Measurements from ENCODE around the gene AK1. TPM values are rescaled to one million over a fixed set of nuclear protein-coding genes. Genes with fewer than 3 reads are reported as not detected.

Gene AK1
- total and polyA plus RNA-seq, 2 donors (not counting 3 experiments of a cell fraction or from before 2014, with no cell fraction given) = 115 to 148 TPM

GRCh38 chr9:127872369-127873222 is 4.9 kb downstream of the AK1 start:
- BruUV-seq (replicated peaks) = no TSS peak
- intact Hi-C loops (cut with micrococcal nuclease) (no loop called here), dilution Hi-C loops (cut with MboI; ENCODE audit: extremely low pct_ligation_motif_present, low sequenced_read_pairs) (no loop called here)
- H3K9me1 ChIP-seq (replicated peaks; ENCODE audit: control insufficient read depth, extremely low read depth, insufficient read depth, low read length) = no peaks in the 10 kb centered on the region
- H3K36me3 ChIP-seq (ENCODE audit: control insufficient read depth in 2 of 2, extremely low read depth in 1 of 2, insufficient read depth in 2 of 2, low read length in 2 of 2) = peaks cover 0 to 20% of the 10 kb centered on the region in 2 experiments
- no peak overlapping the region for H3K27ac ChIP-seq (ENCODE audit: insufficient read depth, low read depth, low read length)
- H3K27me3 ChIP-seq (ENCODE audit: control insufficient read depth in 2 of 2, insufficient read depth in 2 of 2, low read length in 2 of 2) = no peaks in the 10 kb centered on the region
- H3K9ac ChIP-seq (replicated peaks; ENCODE audit: extremely low read depth, insufficient read depth, low read length) = no peak overlapping the region
- H3K79me2 ChIP-seq (ENCODE audit: control insufficient read depth, insufficient read depth, low read length) = peaks cover 18% of the 10 kb centered on the region
- H3K4me1 ChIP-seq (ENCODE audit: control insufficient read depth, extremely low read depth, insufficient read depth, low read length) = peaks cover 21% of the 10 kb centered on the region
- H4K20me1 ChIP-seq (replicated peaks; ENCODE audit: control insufficient read depth, extremely low read depth, insufficient read depth, low read length) = no peaks in the 10 kb centered on the region
- FAIRE-seq = no peak
- TF ChIP-seq GATA2 (IDR thresholded peaks at IDR 0.05; ENCODE audit: insufficient read depth, insufficient read length, low read depth, low read length) (no peak), CTCF (IDR thresholded peaks at IDR 0.05; ENCODE audit: extremely low read depth in 1 of 2, insufficient read depth in 1 of 2, low read depth in 1 of 2, low read length in 2 of 2) (no peak), EZH2 (IDR thresholded peaks at IDR 0.05; ENCODE audit: borderline replicate concordance, low read depth, low read length, severe bottlenecking) (no peak), POLR2A (IDR thresholded peaks at IDR 0.05; ENCODE audit: low read depth, low read length) (no peak), FOS (IDR thresholded peaks at IDR 0.05; ENCODE audit: borderline replicate concordance, insufficient read depth, low read length) (no peak), POLR2AphosphoS5 (IDR thresholded peaks at IDR 0.05; ENCODE audit: insufficient read depth, low read depth, low read length) (no peak), JUN (IDR thresholded peaks at IDR 0.05; ENCODE audit: borderline replicate concordance, insufficient read depth, insufficient read length, low read depth) (no peak), MAX (IDR thresholded peaks at IDR 0.05; ENCODE audit: insufficient read depth, insufficient read length) (no peak), MYC (IDR thresholded peaks at IDR 0.05; ENCODE audit: low read depth, low read length) (no peak)
- no peaks in the 10 kb centered on the region for H3K9me3 ChIP-seq (replicated peaks; ENCODE audit: control insufficient read depth, insufficient read depth, low read length)
- H3K4me3 ChIP-seq (replicated peaks in 1 of 3; ENCODE audit: insufficient read depth in 1 of 3, low read depth in 1 of 3, low read length in 3 of 3) = no peak overlapping the region
- POLR2A ChIA-PET = no interaction called here
- CTCF ChIA-PET = interaction anchor here (0.6 to 1.0 kb wide), 2 partner anchors 49 to 390 kb away, joined by 3 read pairs; no protein-coding TSS in a partner anchor
- DNase-seq (ENCODE audit: low read depth, low spot score) = no peak
- H3K4me2 ChIP-seq (ENCODE audit: insufficient read depth, low read length) = no peak overlapping the region
- H2AFZ ChIP-seq (ENCODE audit: low read depth, low read length) = no peak overlapping the region

Data from endothelial cell of umbilical vein (primary cell).